ENCODE results near the gene CRHR1. TPM values are rescaled to one million over a fixed set of nuclear protein-coding genes. Genes with fewer than 3 reads are reported as not detected.

The CRHR1 gene
- total RNA-seq, 1 donor from 2014 or later, result 3.7 TPM

DNA sequence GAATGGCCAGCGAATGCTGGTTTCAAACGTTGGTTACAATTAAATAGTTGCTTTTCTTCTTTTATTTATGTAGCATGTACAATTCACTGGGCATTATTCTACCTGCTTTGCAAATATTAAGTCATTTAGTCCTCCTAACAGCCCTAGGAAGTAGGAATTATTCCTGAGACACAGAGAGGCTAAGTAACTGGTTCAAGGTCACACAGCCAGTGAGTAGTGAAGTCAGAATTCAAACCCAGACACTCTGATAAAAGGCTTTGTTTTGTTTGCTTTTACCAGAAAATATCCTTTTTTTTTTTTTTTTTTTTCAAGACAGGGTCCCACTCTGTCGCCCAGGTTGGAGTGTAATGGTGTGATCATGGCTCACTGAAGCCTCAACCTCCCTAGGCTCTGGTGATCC is 2.2 kb downstream of the CRHR1 start:
- DNase-seq (ENCODE audit: low spot score in 2 of 2) (no peak), FAIRE-seq (no peak)

GRCh38 chr17:45787044-45787443 is 2.9 kb downstream of the CRHR1 start:
- FAIRE-seq (no peak), DNase-seq (ENCODE audit: low spot score in 2 of 2) (peak in 1 of 2 donors; percentile 48)

DNA sequence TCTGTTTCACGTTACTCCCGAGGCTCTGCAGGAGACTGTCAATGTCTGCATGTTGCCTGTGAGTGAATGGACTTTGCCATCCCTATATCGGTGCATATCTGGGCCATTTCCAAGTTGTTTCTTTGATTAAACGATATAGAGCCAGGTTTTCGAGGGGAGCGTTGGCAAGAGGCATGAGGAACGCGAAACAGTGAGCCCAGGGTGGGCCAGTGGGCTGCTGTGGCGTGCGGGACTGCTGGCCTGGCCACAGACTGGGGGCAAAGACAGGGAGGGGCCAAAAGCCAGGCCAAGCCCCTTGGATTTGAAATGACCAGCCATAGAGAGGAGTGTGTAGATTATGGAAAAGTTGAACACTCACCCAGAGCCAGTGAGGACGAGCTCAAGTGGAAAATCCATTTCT is 3.5 kb downstream of the CRHR1 start:
- FAIRE-seq, result no peak
- DNase-seq (ENCODE audit: low spot score in 2 of 2), result no peak

DNA sequence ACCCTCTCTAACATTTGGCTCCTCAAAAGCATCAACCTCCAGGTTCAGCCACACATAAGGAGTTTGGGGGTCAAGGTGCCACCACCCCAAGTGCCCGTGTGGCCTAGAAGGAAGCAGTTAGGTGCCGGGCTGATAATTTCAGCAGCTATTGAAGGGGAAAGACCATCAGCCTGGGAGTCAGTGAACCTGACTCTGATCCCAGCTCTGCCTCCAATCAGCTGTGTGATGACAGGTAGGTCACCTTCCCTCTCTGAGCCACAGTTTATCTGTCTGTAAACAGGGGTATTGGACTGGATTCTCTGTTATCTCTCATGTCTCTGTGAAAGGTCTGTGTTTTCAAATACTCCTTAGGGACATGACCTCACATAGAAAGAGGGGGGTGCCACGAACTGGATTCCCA is 3.9 kb downstream of the CRHR1 start:
- DNase-seq (ENCODE audit: low spot score in 2 of 2), result no peak
- no peak for FAIRE-seq

GRCh38 chr17:45789874-45790273 is 5.8 kb downstream of the CRHR1 start:
- DNase-seq (ENCODE audit: low spot score in 2 of 2) (no peak), FAIRE-seq (no peak)

DNA sequence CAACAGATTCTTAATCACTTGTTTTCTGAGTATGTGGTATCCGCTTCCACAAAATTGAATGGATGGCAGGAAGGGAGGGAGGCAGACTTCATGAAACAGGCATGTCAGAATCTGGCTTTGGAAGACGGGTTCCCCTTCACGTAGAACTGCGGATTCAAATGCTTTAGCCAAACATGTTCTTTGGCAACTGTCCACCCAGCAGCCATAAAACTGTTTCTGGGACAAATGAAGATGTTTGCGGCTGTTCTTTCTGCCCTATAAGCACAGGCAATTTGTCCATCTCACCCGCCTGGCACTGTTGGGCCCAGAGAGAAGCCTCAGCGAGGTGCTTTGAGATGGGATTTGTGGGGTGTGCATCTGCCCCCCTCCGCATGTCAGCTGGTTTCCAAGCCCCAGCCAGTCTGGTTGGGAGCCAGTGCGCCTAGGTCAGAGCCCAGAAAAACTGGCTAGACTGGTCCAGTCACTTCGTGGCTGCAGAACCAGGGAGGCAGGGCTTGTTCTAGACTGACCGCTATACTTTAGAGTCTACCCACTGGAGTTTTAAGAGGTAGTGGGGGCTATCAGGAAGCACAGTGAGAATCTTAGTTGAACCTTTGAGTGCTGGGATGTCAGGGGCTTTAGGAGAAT is 6.3 kb downstream of the CRHR1 start:
- DNase-seq (ENCODE audit: low spot score in 2 of 2), result no peak
- FAIRE-seq, result no peak

- DNase-seq (ENCODE audit: low spot score in 2 of 2), result no peak
- no peak for FAIRE-seq
These were observed 7.0 kb downstream of the CRHR1 start for GRCh38 chr17:45791041-45791582.

- no peak for FAIRE-seq
These were observed 7.8 kb downstream of the CRHR1 start for GRCh38 chr17:45791935-45792334.

GRCh38 chr17:45792437-45792836 is 8.3 kb downstream of the CRHR1 start:
- FAIRE-seq (no peak), DNase-seq (ENCODE audit: low spot score in 2 of 2) (no peak)

More at GRCh38 chr17:45791935-45792334, 7.8 kb downstream of the CRHR1 start:
- no peak for DNase-seq (ENCODE audit: low spot score in 2 of 2)

GRCh38 chr17:45792995-45793755 is 9.1 kb downstream of the CRHR1 start:
- no peak for DNase-seq (ENCODE audit: low spot score in 2 of 2)
- FAIRE-seq, result no peak

DNA sequence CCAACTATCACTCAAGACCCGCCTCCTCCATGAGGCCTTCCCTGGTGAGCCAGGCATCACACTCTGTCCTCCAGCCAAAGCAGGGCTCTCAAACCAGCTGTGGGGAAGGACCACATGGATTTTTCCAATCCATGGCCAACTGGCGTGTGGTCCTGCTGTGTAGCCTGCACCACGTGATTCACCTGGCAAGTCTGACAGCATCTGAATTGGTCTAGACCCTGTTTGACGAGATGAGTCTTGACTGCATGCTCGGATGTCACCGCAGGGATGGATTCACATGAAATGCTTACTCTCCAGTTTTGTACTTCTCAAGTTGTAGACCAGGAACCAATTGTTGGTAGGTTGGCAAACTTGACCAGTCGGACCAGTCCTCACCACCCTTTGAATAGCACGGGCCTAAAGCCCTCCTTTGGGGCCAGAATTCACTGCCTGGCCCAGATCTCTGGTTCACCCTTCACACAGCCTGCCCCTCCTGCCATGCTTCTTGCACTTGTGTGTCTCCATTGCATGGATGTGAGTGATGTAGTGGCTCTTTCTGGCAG is 9.9 kb downstream of the CRHR1 start:
- no peak for FAIRE-seq

GRCh38 chr17:45794840-45795239 is 10.7 kb downstream of the CRHR1 start:
- no peak for DNase-seq (ENCODE audit: low spot score in 2 of 2)
- no peak for FAIRE-seq

More for the DNA sequence above, 9.9 kb downstream of the CRHR1 start:
- no peak for DNase-seq (ENCODE audit: low spot score in 2 of 2)

GRCh38 chr17:45800816-45801215 is 16.7 kb downstream of the CRHR1 start:
- FAIRE-seq (no peak), DNase-seq (ENCODE audit: low spot score in 2 of 2) (no peak)

- DNase-seq (ENCODE audit: low spot score in 2 of 2) (no peak), FAIRE-seq (no peak)
These were observed 17.3 kb downstream of the CRHR1 start for GRCh38 chr17:45801421-45801820.

GRCh38 chr17:45808845-45809244 is 24.7 kb downstream of the CRHR1 start:
- no peak for FAIRE-seq
- no peak for DNase-seq (ENCODE audit: low spot score in 2 of 2)

- DNase-seq (ENCODE audit: low spot score in 2 of 2) (no peak), FAIRE-seq (no peak)
These were observed 25.4 kb downstream of the CRHR1 start for GRCh38 chr17:45809499-45809898.

DNA sequence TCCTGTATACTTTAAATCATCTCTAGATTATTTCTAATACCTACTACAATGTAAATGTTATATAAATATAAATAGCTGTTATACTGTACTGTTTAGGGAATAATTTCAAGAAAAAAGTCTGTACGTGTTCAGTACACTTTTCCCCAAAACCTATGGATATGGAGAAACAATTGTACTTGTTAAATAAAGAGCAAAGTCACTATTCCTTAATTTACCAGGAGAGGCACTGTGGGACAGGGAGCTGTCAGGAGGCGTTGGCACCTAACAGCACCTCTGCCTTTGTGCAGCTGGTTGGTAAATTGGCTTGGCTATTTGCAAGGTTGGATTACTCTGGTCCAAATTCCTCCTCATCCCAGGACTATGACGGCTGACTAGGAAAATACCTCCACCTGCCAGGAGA is 28.0 kb downstream of the CRHR1 start:
- no peak for DNase-seq (ENCODE audit: low spot score in 2 of 2)
- FAIRE-seq, result no peak

DNA sequence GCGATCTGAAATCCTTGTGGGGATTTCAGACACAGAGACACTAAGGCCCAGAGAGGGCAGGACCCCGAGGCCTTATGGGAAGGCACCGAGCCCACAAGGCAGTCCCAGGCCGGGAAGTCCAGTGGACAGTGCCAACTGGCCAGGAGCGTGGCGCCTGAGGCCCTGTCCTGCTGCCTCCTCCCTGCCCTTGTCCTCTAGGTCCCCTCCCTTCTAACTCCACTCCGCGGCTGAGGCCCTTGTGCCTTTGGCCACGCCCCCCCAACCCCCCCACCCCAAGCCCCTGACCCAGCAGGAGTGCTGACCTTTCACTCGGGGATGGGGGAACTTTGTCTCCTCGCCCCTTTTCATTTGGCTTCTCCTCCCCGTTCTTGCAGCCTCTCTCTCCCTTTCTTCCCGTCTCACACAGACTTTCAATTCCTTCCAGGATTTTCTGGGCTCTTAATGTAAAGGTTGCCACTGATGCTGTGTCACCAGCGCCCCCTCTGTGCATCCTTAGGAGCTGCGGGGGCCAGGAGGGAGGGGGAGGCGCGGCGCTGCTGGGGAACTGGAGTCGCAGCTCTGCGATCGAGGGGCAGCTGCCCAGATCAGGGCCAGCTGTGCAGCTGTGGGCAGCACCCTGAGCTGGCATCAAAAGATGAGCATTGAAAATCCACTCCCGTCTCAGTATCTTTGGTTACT is 29.1 kb downstream of the CRHR1 start:
- no peak for FAIRE-seq
- DNase-seq (ENCODE audit: low spot score in 2 of 2), result peak; percentile 52 to 66

DNA sequence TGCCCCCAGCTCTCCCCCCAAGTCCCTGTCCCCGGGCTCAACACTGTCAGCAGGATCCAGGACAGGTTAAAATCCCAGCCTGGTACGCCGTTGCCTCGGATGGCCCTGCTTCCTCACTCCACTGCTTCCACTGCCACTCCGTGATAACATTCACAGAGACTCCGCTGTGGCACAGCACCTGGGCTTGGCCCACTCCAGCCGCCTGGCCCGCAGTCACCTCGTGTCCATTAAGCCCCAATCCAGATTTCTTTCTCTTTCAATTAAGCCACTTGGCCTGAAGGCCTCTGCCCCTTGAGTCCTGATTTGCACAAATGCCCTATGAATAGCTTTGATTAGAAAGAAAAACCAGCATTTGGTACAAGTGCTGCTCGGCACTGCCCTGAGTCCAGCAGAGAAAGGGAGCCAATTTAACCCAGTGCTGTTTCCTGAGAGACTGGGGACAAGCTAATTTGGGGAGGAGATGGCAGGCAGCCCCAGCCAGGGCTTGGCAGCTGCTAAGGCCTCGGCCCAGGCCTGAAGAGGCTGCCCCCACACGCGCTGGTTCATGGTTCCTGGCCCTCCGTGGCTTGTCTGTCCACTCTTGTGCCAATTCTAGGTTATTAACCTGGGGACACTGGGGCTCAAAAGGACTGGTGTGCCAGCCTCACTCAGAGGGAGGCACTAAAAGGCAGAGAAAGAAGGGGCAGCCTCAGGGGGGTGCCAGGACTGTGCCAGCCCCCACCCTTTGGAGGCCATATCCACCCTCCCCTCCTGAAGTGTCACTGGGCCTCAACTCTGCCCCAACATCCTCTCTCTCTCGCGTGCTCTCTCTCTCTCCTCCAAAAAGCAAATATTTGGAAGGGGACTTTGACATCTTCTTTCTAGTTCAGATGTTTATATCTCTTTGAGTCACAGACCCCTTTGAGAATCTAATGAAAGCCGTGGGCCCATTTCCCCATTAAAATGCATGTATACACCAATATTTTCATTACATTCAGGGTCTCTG is 30.8 kb downstream of the CRHR1 start:
- FAIRE-seq (no peak), DNase-seq (ENCODE audit: low spot score in 2 of 2) (peak in 1 of 2 donors; percentile 41)

- DNase-seq (ENCODE audit: low spot score in 2 of 2) (no peak), FAIRE-seq (no peak)
These were observed 31.6 kb downstream of the CRHR1 start for GRCh38 chr17:45815752-45816151.

All from frontal cortex (tissue), 4 donors.